ENCODE measurements around the gene SLC35A3.
"Not testable (repeated sequence)": the region's sequence is repeated elsewhere in the genome, so short reads cannot be mapped to it uniquely, and the experiment has no call there.

SLC35A3 gene

GRCh38 chr1:99969729-99970621, at the start of gene SLC35A3:
SLC35A3 (plus strand) TSS chr1:99969996; CDS start chr1:99993555, 23,559 bp downstream.
- peak; percentile 67 for DNase-seq

GRCh38 chr1:99934801-99935200, 35.0 kb upstream of the SLC35A3 start:
- no peak for DNase-seq

GRCh38 chr1:99935534-99935933, 34.3 kb upstream of the SLC35A3 start:
- no peak for DNase-seq

- no peak for DNase-seq
These were observed 33.7 kb upstream of the SLC35A3 start for GRCh38 chr1:99936071-99936470.

- DNase-seq = no peak
These were observed 27.1 kb upstream of the SLC35A3 start for GRCh38 chr1:99942723-99943122.

- no peak for DNase-seq
These were observed 26.5 kb upstream of the SLC35A3 start for GRCh38 chr1:99943223-99943794.

- no peak for DNase-seq
These were observed 25.6 kb upstream of the SLC35A3 start for GRCh38 chr1:99944192-99944591.

- no peak for DNase-seq
These were observed 24.6 kb upstream of the SLC35A3 start for GRCh38 chr1:99945174-99945573.

- DNase-seq = no peak
These were observed 19.3 kb upstream of the SLC35A3 start for GRCh38 chr1:99950486-99950885.

GRCh38 chr1:99952522-99952921, 17.3 kb upstream of the SLC35A3 start:
- DNase-seq = no peak

GRCh38 chr1:99955375-99955774, 14.4 kb upstream of the SLC35A3 start:
- no peak for DNase-seq

GRCh38 chr1:99956755-99957154, 13.0 kb upstream of the SLC35A3 start:
- no peak for DNase-seq

GRCh38 chr1:99957818-99958217, 12.0 kb upstream of the SLC35A3 start:
- no peak for DNase-seq

GRCh38 chr1:99959189-99959705, 10.5 kb upstream of the SLC35A3 start:
- DNase-seq = not testable (repeated sequence)

- DNase-seq = not testable (repeated sequence)
These were observed 9.5 kb upstream of the SLC35A3 start for GRCh38 chr1:99960260-99960659.

GRCh38 chr1:99963041-99963795, 6.6 kb upstream of the SLC35A3 start:
- DNase-seq = no peak

GRCh38 chr1:99964806-99965205, 5.0 kb upstream of the SLC35A3 start:
- no peak for DNase-seq

GRCh38 chr1:99965646-99966375, 4.0 kb upstream of the SLC35A3 start:
- DNase-seq = no peak

- no peak for DNase-seq
These were observed 1.6 kb upstream of the SLC35A3 start for GRCh38 chr1:99968214-99968613.

- DNase-seq = no peak
These were observed 502 bp upstream of the SLC35A3 start for GRCh38 chr1:99969260-99969728.

- DNase-seq = no peak
These were observed 988 bp downstream of the SLC35A3 start for GRCh38 chr1:99970713-99971255.

- not testable (repeated sequence) for DNase-seq
These were observed 2.3 kb downstream of the SLC35A3 start for GRCh38 chr1:99972066-99972465.
